Fibroblast of skin of left biceps (primary cell): Measurements from ENCODE around the gene NR6A1.

ENCODE experiments used
- DNase-seq, 2 experiments: peaks; one replicate each; pipeline ENCODE4 v3.0.0-alpha.2; 2013; ENCODE audit warnings: low read depth in 2 of 2

NR6A1 gene

DNA sequence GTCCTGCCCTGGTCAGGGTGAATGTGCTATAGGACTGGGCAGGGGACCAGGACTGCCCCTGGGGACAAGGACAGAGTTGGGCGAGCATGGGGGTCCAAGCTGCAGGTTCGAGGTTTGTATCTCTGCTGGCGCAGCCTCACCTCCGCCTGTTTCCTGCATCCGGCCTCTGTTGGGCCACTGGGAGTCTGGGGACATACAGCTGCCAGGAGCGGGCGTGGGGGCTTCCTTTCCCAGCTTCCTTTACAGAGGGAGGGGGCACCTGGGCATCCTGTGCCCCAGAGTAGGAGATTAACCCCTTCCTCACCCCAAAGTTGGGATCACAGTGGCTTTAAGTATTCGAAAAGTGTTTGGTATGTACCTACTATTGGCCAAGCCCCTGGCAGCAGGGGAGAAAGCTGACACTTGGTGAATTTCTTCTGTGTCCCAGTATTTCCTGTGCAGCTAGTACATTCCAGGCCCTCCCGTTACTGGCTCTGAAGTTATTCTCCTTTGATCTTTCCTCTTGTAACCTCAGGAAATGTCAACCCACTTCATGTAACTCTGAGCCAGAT lies 24.8 kb upstream of the NR6A1 start:
- no peak for DNase-seq

DNA sequence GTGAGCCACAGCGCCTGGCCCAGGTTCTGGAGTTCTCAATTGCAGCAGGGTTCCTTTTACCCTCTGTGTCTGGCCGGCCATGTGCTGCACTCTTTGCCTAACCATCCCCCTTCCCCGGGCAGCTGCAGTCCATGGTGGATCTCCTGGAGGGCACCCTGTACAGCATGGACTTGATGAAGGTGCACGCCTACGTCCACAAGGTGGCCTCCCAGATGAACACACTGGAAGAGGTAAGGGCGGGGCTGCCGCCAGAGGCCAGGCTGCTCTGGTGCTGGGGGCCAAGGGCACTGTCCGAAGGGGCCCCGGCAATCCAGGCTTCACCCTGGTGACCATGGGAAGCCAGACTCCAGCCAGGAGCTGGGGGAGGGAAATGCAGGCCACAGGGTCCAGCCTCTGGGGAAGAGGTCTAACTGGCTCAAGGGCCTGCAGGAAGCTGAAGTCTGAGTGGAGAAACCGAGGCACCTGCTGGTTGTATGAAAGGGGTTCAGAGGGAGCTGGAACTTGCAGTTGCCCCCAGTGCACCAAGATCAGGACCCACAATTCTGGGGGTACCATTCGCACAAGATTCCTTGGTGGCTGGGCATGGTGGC lies 23.9 kb upstream of the NR6A1 start:
- no peak for DNase-seq

DNA sequence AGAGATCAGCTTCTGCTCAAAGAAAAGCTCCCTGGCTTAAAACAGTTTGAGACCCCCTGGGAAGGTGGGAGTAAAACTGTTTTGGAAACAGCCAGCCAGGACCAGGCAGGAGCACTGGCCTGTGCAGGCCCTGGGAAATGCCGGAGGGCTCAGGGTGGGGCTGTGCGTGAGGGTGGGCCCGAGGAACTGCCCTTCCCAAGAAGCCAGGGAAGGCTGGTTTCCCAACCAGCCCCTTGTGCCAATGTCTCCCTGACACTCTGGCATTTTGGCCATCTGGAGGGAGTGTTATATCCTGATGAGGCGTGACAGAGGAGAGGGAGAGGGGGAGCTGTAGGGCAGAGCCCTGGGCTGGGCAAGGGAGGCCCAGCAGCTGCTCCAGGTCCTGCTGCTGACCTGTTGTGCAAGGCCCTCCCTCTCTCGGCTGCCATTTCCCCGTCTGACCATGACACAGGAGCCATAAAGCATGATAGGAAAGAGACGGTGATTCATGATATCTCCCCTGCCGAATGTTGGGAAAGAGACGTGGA lies 22.0 kb upstream of the NR6A1 start:
- no peak for DNase-seq

DNA sequence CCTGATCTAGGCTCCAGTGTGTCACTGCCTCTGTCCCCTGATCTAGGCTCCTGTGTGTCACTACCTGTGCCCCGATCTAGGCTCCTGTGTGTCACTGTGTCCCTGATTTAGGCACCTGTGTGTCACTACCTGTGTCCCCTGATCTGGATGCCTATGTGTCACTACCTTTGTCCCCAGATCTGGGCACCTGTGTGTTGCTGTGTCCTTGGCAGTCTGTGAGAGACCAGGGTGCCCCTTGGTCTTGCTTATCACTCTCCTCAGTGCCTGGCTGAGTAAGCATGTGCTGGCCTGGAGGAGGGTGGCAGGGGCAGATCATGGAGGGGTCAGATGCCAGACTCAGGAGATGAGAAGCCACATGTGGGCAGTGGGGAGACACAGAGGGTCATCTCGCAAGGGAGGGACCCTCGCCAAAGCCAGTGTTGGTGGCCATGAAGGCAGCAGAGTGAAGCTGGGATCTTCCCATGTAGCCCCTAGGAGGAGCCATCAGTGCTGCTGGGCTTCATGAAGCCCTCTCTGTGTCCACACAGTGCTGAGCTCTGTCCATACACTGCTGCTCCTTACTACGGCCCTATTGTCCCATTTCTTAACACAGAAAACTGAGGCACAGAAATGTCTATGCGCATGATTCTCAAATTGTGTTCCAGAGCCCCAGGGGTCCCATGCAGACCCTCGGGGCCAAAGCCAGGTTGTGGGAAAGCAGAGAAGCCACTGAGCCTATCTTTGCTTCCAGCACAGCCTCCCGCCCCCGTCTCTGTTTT lies 21.3 kb upstream of the NR6A1 start:
- no peak for DNase-seq

DNA sequence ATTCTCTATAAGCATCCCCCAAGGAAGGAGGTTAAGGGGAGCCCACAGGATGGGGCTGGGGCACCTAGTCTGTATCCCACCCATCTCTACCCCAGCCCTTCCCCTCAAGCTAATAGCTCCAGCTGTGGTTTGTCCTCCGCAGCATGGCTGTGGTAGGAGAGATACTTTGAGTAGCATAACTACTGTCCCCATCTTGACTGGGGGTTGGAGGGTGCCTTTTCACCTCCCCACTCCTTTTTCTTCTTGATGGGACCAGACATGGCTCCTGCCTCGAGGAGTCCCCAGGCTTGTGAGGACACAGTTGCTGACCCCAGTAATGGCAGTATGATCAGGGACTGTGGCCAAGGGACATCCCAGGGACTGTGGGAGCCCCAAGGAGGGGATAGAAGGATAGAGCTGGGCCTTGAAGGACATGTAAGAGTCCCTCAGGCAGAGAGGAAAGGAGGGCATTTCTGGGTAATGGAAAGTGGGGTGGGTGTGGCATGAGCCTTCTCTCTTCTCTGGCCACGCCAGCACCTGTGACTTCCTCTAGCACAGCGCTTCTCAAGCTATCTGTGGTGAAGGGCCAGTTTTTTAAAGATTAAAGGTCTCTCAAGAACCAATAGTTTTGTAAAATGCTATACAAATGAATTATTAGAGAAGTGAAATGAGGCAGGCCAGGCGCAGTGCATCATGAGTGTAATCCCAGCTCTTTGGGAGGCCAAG lies 19.8 kb upstream of the NR6A1 start:
- no peak for DNase-seq

DNA sequence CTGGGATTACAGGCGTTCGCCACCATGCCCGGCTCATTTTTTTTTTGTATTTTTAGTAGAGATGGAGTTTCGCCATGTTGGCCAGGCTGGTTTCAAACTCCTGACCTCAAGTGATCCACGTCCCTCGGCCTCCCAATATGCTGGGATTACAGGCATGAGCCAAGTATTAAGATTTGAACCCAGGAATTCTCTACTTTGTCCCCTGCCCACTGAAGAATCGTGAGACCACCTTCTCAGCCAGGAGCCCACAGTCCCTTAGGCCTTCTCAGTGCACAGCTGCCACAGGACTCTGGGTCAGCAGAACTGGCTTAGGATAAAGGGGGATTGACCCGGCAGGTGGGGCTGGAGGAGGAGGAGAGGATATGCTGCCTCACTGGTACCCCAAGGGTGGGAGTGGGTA lies 19.2 kb upstream of the NR6A1 start:
- DNase-seq = no peak

DNA sequence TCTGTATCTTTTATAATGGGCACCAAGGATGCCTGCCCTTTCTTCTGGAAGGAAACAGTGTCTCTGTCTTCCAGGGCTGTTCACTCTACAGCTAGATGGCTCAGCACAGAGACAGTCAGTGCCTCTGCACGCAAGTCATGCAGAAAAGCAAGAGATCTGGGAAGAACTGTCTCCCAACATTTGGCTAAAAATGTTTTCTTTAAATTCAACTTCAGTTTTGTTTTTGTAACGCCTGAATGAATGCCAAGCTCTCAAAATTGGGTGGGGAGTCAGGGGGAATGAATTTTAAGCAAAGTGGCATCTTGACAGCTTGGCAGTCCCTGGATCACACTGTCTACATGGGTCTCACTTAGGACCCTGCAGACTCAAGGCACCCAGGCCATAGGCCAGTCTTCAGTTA lies 18.4 kb upstream of the NR6A1 start:
- DNase-seq = no peak

DNA sequence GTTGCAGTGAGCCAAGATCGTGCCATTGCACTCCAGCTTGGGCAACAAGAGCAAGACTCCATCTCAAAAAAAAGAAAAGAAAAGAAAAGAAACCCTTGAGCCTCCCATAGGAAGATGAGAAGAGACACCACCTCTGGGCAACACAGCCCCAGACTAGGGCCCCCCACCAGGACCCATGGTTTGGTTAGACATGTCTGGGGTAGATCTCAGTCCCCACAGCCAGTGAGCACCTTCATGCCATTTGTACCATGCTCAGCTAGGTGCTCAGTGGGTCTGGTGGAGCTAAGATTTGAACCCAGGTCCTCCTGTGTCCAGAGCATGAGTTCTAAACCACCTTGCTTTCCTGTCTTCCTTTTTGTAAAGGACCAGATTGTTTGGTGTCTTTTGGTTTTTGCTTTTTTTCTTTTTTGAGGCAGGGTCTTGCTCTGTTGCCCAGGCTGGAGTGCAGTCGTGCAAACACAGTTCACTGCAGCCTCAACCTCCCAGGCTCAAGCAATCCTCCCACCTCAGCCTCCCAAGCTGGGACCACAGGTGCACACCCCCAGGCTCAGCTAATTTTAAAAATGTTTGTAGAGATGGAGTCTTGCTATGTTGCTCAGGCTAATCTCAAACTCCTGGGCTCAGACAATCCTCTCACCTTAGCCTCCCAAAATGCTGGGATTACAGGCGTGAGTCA lies 17.6 kb upstream of the NR6A1 start:
- no peak for DNase-seq

DNA sequence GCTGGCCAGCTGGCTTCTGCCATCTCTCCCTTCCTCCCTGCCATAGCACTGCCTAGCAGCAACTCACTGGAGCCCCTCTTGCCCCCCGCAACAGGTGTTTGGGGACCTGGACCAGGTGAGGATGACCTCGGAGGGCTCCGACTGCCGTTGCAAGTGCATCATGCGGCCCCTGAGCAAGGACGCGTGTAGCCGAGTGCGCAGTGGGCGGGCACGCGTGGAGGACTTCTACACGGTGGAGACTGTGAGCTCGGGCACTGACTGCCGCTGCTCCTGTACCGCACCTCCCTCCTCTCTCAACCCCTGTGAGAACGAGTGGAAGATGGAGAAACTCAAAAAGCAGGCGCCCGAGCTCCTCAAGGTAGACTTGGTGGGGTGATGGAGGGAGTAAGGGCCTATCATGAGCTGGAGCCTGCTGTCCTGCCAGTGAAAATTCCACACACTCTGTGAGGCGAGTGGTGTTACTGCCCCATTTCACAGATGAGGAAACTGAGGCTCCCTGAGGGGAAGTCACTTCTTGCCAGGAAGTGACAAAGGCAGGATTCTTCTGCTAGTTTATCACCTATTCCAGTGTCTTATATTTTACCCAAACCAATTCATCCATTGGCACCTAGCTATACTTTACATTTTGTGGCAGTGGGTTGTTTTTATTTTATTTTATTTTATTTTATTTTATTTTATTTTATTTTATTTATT lies 15.9 kb upstream of the NR6A1 start:
- no peak for DNase-seq

DNA sequence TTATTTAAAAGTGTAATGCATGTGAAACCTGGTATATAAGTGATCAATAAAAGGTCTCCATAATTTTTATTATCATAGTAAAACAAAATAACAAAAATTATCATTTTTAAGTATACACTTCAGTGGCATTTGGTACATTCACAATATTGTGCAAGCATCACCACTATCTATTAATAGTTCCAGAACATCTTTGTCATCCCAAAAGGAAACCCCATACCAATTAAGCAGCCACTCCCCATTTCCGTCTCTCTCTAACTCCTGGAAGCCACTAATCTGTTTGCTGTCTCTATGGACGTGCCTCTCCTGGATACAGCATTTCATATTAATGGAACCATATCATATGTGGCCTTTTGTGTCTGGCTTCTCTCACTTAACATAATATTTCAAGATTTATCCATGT lies 13.4 kb upstream of the NR6A1 start:
- no peak for DNase-seq

DNA sequence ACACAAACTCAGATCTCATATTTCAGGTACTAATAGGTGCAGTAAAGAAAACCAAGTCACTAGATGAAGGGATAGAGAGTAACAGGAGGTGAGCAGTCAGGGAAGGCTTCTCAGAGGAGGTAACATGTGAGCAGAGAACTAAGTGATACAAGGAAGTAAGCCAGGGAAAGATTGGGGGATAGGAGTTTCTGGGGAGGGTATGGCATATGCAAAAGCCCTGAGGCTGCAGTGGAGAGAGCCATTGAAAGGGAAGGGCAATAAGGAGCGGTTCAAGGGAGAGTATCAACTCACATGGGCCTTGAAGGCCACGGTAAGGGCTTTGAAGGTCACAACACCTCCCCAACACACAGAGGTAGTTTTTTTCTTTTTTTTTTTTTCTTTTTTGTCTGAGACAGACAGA lies 12.7 kb upstream of the NR6A1 start:
- no peak for DNase-seq

DNA sequence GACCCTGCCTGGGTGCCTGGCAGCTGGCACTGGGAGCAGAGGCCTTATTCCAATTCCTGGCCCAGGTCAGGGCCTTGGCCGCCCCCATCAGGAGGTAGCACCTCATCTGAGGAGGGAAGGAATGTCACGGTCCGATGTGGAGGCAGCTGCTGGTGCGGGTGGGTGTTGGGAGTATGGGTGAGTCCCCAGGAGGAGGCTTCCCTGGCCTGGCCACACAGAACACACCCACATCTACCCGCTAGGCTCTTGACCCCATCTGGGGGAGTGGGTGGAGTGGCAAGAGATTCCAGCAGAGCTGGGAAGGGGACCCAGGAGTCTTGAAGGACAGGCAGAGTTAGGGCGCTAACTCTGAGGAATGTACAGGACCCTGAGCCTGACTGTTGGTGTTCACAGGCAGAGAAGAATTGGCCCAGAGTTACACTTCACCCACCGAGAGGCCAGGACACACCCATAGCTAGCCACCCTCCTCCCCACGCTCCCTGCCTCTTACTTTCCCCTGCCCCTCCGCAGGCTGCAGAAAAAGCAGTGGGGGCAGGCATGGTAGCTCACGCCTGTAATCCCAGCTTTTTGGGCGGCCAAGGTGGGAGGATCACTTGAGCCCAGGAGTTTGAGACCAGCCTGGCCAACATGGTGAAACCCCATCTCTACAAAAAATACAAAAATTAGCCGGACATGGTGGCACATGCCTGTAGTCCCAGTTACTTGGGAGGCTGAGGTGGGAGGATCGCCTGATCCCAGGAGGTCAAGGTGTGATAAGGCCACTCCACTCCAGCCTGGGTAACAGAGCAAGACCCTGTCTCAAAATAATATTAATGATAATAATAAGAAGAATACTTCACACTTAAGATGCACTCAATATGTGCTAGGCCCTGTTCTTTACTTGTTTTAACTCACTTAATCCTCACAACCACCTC lies 11.8 kb upstream of the NR6A1 start:
- DNase-seq = no peak

DNA sequence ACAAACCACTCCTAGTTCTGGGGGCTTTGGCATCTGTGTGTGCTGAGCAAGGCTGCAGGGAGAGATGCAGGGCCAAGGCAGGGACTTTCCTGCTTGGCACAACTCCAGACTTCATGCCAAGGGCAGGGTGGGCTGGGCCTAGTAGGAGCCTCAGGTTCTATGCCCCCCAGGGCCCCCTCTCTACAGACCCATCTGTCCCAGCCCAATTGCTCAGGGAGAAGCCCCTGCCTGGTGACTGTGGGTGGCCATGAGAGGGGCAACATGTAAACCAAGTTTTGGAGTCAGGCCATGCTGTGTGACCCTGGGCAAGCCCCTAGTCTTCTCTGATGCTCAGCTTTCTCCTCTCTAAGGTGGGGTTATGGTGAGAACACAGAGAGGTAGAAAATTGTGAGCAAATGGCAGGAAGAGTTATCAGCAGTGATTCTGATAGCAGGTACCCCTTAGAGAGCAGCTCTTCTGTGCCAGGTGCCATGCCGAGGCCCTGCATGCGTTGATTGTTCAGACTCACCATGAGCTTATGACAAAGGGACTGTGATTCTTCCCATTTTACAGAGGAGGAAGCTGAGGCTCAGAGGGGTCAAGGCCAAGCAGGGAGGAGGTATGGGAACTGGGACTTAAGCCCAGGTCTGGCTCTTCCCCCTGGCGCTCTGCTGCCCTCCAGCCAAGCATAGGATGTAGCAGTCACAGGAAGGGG lies 11.0 kb upstream of the NR6A1 start:
- no peak for DNase-seq

DNA sequence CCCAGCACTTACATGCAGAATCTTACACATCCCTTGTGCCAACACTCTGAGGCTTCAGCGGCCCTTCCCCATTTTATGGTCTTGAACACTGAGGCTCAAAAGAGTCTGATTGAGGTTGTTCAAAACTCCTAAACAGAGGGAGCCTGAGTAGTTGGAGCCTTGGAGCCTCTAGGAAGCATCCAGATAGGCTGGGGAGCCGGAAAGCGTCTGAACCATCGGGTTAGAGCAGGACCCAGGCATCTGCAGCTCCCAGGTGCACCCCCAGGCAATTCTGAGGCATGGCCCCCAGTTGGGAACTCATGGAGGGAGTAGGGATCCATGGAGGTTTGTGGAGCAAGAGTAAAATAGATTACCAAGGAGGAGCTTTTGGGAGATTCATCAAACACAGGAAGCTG lies 9.6 kb upstream of the NR6A1 start:
- no peak for DNase-seq

DNA sequence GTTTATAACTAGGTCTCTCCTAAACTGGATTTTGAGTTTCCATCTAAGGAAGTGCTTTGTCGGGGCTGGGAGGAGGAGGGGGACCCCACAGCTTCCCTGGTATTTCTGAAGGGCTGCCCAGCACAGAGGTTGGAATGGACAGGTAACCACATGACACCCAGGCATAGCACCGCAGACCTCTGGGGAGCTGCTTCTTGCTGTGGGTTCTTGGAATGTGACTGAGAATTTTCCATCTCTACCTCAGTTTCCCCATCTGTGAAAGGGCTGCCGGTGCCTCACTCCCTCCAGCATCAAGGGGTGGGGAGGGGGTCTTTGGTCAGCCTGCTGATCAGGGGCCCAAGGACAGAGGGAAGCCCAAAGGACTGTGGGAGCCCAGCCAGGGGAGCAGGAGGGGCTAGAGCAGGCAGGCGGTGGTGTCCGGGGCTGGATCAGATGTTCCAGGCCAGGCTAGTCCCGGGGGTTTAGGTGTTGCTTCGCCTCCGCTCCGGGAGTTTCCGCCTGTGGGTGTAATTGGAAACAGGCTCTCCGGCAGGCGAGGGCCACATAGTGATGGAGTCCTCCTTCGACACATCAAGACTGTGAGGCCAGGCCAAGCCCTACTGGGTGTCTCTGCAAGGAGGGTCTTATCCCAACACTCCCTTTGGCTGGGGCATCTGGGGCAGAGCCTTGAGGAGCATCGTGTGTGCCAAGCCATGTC lies 9.1 kb upstream of the NR6A1 start:
- DNase-seq = no peak

DNA sequence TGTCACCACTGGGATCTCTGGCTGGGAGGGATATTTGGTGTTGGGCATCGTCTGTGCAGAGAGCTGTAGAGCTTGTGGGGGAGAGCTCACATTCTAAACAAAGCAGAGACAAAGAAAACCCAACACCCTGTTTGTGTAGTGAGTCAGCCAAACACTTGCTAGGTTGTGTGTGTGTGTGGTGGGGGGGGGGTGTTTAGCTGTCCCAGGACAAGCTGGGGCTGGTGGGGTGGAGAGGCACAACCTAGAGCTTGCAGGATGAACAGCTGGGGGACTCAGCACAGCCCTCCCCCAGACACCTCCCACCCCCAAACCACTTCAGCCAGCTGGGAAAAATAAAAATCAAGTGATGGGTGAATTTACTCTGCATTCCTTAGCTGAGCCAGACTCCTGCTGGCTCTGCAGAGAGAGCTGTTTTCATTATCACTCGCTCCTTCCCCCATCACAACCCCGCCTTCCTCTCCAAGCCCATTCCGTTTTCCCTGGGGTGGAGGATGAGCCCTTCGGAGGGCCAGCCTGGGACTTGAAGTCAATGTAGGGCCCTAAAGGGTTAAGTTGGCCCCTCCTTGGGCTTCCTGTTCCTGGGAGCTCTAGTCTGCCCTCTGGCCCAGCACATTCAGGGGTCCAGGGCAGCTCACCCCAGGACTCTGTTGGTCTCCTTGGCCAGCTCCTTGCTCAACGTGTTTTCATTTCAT lies 8.4 kb upstream of the NR6A1 start:
- peak; percentile 94 to 95 for DNase-seq

DNA sequence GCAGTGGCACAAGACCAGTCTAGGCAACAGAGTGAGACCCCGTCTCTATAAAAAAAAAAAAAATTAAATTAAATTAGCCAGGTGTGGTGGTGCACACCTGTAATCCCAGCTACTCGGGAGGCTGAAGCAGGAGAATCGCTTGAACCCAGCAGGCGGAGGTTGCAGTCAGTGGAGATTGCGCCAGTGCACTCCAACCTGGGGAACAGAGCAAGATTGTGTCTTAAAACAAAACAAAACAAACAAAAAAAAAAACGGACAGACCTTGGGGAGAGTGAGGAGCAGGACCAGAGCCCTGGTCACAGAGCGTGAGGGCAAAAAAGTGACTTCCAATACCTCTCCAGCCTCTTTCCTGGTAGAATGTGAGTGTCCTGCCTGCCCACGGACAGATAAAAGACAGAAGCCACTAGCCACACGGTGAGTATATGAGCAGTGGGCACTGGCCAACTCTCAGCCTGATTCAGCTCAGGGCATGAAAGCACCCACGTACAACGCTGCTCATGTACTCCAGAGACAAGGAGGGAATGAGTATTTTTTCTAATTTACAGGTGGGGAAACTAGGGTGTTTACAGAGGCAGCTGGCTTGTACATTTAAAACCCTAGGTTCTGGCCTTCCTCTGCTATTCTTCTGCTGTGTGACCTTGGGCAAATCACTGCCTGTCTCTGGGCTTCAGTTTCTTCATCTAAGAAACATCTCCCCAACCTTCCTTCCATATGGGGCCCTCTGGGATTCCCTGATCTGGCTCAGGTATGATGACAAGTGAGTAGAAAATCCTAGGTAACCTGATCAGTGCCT lies 7.7 kb upstream of the NR6A1 start:
- DNase-seq = no peak
